ENCODE results near the gene EFCAB12. TPM values are rescaled to one million over a fixed set of nuclear protein-coding genes. Genes with fewer than 3 reads are reported as not detected.

EFCAB12 gene
- total RNA-seq, result under 1 TPM; 0.56 to 0.58 TPM
- long read RNA-seq, result 0 reads

DNA sequence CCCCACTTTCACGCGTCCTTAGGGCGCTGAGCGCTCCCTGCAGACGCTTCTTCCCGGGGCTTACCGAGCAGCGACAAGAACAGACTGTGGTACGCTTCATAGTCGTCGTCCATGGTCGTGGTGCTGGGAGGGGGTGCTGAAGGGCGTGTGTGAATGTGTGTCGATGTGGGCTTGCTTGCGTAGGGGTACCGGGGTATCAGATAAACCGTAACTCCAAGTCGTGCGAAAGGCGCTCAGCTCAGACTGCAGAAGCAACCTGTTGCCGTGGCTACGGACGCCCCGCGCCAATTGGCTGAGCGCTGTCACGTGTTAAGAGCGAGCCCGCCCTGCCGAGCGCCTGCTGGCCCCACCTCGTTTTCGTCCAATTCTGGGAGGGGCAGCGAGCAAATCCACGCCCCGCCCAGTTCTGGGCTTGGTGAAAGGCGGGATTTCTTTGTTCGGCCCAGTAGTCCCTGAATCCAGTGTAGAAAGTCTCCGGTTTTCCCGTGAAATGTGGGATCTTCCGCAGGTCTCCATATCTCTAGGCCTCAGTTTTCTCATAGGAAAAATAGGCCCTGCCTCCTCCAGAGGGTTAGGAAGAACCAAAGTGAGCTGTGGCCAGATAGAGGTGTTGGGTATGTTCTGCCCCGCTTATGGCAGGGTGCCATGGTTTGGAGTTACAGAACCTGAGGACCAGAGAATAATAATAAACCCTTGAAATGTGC lies at the start of gene EFCAB12:
Gene EFCAB12, minus strand, starts transcription at position 261 of the 704 bp plus-strand sequence. Its CDS starts 148 bp downstream, at position 113.
- DNase-seq (peak; percentile 94 to 96), ATAC-seq (peak; percentile 95)
- intact Hi-C loops (cut with DNase I, micrococcal nuclease), result no loop called here

DNA sequence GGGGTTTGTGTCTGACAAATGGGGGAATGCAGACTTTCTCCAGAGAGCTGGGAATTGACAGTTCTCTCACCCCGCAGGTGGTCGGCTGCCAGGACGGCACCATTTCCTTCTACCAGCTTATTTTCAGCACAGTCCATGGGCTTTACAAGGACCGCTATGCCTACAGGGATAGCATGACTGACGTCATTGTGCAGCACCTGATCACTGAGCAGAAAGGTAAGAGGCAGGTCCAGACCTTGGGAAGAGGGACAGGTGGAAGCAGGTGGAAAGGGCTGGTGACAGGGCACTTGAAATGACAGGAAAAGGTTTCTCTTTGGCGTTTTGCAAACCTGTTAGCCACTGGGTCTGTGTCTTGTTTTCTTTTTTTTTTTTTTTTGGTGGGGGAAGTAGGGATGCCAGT lies 48.1 kb upstream of the EFCAB12 start:
- intact Hi-C loops (cut with DNase I, micrococcal nuclease), result no loop called here
- DNase-seq, result no peak
- ATAC-seq, result no peak

DNA sequence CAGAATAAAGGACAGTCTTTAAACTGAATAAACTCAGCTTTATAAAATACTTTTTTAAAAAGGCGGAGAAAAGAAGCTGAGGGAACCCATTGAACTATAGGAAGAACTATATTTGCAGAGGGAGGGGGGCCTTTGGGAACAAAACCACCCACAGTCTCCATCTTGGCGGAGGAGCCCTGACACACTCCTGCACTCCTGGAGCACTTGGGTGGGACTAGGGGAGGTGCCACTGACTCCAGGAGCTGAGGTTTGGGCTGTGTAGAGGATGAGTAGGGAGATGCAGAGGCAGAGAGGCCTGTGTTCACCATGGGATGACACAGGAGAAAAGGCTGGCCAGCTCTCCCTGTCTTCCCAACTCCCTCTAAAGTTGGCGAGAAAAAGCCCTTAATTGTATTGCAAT lies 47.4 kb upstream of the EFCAB12 start:
- intact Hi-C loops (cut with DNase I, micrococcal nuclease), result no loop called here
- no peak for ATAC-seq
- DNase-seq, result no peak

DNA sequence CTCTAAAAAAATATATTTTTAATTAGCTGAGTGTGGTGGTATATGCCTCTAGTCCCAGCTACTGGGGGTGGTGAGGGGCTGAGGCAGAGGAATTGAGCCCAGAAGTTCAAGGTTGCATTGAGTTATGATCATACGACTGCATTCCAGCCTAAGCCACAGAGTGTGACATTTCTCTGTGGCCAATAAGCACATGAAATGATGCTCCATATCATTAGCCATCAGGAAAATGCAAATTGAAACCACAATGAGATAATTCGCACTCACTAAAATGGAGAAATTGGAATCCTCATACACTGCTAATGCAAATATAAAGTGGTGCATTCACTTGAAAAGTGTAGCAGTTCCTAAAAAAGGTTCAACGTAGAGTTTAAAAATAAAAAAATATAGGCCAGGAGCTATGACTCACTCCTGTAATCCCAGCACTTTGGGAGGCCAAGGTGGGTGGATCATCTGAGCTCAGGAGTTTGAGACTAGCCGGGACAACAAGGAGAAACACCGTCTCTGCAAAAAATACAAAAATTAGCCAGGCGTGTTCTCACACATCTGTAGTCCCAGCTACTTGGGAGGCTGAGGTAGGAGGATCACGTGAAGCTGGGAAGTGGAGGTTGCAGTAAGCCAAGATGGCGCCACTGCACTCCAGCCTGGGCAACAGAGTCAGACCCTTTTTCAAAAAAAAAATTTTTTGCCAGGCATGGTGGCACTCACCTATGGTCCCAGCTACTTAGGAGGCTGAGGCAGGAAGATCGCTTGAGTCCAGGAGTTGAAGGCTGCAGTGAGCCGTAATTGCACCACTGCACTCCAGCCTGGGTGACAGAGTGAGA lies 46.8 kb upstream of the EFCAB12 start:
- ATAC-seq (no peak), DNase-seq (no peak)
- intact Hi-C loops (cut with DNase I, micrococcal nuclease), result no loop called here

DNA sequence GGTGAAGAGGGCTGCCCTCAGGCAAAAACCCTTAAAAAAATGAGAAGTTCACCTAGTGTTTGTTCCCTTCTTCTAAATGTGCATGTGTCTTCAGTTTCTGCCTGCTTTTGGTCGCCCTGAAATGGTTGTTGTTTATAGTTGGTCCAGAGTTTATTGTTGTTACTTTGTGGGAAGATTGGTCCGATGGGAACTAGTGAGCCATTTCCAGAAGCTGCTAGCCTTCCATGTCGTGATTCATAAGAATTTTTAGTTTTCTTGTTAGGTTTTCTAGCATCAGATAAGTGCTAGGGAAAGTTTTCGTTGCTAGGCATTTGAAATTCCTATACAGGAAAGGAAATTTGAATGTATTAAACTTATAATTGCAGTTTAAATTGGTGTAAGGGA lies 45.3 kb upstream of the EFCAB12 start:
- ATAC-seq (no peak), DNase-seq (no peak)
- intact Hi-C loops (cut with DNase I, micrococcal nuclease), result no loop called here

DNA sequence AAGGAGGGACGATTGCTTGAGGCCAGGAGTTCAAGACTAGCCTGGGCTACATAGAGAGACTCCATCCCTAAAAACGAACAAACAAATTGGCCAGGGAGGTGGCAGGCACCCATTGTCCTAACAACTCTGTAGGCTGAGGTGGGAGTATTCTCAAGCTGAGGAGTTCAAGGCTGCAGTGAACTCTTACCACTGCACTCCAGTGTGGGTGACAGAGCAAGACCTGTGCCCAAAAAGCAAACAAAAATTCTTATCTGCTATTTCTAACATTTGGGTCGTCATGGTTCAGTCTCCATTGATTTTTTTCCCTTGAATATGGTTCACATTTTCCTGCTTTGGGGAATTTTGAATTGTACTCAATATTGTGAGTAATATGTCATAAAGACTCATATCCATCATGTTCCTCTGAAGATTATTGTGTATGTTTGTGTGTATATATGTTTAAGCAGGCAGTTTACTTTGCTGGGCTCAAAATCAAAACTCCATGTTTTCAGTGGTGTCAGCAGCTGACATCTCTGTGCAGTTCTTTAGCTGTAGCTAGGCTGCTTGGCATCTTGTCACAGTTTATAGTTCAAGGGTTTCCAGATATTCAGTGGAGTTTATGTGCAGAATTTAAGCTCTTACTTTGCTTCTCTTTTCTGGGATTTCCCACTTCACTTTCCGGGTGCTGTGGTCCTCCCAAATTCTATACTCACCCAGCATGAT lies 44.8 kb upstream of the EFCAB12 start:
- no peak for DNase-seq
- ATAC-seq, result no peak
- intact Hi-C loops (cut with DNase I, micrococcal nuclease), result no loop called here

DNA sequence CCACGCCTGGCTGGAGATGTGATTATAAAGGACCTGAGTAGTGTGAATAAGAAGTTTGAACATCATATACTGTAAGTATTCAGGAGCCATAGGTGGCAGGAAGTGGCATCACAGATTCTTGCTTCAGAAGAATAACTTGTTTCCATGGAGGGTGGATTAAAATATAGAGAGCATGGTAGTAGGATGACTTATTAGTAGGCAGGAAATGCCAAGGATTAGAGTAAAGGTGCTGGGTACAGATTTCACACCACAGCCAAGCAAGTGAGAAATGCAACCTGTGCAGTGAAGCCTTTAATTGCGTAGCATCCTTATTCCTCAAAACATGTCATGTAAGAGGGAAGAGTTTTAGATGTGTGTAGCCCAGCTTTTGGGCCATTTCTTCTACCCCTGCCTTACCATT lies 42.4 kb upstream of the EFCAB12 start:
- ATAC-seq, result no peak

DNA sequence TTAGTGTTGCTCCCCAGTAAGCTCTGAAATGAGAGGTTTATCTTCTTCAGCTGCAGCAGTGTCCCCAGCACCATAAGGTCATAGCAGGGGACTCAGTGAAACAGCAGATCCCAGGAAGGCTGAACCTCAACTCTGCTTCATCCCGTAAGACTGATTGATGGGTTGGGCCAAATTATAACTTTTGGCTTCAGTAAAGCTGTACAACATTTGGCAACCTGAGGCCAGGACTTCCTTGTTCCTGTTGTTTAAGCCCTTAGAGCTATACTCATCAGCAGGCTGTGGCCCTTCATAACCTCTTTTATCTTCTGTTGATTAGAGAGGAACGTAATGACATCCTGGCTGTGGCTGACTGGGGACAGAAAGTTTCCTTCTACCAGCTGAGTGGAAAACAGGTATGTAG lies 40.6 kb upstream of the EFCAB12 start:
- DNase-seq, result peak in 1 of 2 donors; percentile 19
- intact Hi-C loops (cut with DNase I, micrococcal nuclease), result no loop called here
- ATAC-seq, result peak; percentile 92

More for the DNA sequence above, 42.4 kb upstream of the EFCAB12 start:
- intact Hi-C loops (cut with DNase I, micrococcal nuclease), result no loop called here
- DNase-seq, result no peak

DNA sequence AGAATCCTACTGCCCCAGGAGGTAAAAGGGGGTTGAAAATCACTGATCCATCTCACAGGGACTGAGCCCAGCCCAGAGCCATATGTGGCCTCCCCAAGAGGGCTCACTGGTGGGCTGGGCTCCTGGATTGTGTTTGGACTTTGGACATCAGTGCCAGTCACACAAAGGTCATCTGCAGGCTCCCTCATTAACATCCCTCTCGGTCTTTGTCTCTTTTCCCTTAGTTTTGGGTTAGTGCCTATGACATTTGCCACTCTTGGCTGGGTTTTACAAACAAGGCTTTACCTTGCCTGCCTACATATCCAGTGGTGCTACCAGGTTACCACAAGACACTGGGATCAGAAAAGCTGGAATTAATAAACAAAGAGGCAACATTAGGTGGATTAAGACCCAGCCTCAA lies 39.5 kb upstream of the EFCAB12 start:
- no peak for DNase-seq
- peak; percentile 74 for ATAC-seq
- intact Hi-C loops (cut with DNase I, micrococcal nuclease), result no loop called here

DNA sequence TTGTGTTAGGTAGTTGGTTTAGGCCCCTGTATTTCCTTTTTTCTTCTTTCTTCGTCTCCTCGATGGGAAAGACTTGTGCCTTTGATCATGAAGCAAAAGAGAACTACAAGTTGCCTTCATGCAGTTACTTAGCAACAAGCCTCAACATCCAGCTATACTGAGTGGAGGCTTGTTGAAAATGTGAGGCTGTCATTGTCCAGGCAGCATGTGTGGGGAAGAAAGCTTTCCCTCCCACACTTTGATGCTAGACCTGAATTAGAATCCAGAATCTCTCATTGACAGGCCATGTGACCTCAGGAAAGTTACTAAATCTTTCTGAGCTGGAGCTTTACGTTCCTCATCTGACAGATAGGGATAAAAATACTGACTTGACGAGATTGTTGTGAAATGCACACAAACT lies 35.3 kb upstream of the EFCAB12 start:
- intact Hi-C loops (cut with DNase I, micrococcal nuclease), result no loop called here
- DNase-seq, result no peak
- ATAC-seq, result no peak

DNA sequence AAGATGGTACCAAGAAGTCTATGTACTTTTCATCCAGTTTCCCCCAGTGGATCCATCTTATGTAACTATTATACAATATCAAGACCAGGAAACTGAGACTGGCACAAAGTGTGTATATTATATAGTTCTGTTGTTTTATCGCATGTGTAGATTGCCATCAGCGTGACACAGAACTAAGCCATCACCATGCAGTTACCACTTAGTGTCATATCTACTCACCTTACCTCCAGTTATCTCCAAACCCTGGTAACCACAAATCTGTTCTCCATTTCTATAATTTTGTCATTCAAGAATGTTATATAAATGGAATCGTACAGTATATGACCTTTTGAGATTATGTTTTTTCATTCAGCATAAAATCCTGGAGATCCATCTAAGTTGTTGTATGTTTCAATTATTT lies 34.7 kb upstream of the EFCAB12 start:
- DNase-seq, result no peak

DNA sequence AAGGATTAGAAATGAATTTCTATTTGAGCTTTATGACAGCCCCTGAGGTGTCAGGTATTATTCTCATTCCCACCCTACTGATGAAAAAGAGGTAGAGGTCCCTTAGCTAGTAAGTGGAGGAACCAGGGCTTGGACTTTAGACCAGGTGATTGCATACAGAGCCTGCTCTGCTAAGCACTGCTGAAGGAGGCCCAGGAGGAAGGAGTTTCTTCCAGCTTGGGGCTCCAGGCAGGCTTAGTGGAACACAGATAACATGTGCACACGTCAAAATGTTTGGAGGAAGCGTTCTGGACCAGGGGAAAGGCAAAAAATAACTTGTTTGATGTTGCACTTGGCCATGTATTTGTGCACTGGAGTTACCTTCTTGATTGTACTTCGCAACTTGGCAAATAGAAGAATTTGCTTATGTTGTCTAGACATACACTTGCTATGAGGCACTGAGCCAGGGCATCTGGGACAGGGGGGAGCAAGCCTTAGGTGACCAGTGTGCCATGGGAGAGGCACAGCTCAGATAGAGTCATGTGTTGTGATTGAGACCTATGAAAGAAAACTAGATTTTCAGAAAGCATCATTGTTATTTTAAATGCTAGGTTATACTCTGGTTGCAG lies 34.0 kb upstream of the EFCAB12 start:
- peak; percentile 52 for ATAC-seq
- no peak for DNase-seq
- intact Hi-C loops (cut with DNase I, micrococcal nuclease), result no loop called here

More for the DNA sequence above, 34.7 kb upstream of the EFCAB12 start:
- intact Hi-C loops (cut with DNase I, micrococcal nuclease), result no loop called here
- no peak for ATAC-seq

DNA sequence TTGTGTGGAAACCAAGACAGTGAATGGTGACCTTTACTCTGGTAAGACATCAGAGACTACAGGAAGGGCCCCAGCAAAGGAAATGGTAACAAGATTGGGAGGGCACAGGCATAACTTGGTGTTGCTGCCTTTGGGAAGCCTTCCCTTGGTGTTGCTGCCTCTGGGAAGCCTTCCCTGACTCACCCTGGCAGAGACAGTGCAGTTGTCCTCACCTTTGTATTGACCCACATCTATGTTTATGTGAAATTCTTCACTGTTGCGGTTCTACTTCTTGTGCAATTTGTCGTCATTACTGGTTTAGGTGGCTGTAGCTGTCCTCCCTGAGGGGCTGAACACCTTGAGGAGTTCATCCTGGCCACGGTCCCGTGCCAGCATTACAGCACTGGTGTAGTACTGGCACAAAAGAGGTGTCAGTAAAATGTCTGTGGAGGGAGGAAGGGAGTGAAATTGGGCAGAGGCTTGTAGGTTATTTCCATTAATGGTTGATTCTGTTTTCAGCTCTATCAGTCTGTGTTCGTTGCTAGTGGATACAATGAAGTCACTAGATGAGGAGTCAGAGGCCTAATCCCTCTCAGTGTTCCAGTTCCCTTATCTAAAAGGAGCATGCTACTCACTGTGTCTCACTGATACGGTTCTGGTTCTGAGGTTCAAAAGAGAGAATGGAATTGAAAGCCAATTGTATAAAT lies 33.2 kb upstream of the EFCAB12 start:
- ATAC-seq (no peak), DNase-seq (no peak)
- intact Hi-C loops (cut with DNase I, micrococcal nuclease), result no loop called here

DNA sequence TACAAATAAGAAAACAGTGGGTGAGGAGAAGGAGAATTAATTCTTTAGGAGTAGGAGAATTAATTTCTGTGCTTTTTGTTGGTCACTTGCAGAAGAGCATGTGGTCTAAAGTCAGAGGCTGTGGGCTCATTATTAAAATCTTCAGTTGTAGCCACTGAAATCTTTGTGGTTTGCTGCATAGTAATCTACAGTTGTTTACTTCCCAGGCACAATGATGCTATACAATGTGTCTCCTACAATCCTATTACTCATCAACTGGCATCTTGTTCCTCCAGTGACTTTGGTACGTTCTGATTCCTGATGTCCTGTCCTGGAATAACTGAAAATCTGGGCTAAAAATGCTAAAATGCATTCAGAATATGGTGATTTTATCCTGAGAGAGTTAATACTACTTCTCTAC lies 32.6 kb upstream of the EFCAB12 start:
- ATAC-seq, result no peak
- DNase-seq, result no peak
- intact Hi-C loops (cut with DNase I, micrococcal nuclease), result no loop called here

DNA sequence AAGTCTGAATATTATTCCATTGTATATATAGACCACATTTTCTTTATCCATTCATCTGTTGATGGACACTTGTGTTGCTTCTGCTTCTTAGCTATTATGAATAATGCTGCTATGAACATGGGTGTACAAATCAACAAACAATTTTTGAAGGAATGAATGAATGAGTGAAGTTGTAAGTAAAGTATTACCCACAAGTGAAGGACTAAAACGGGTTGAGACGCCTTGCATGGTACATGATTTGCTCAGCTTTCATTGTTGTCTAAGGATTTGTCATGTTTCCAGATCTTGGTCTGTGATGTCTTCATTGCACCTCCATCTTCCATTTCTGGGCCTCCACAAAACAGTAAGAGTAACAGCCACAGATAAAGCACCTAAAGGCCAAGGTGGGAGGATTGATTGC lies 32.1 kb upstream of the EFCAB12 start:
- intact Hi-C loops (cut with DNase I, micrococcal nuclease), result no loop called here
- no peak for DNase-seq
- ATAC-seq, result no peak

DNA sequence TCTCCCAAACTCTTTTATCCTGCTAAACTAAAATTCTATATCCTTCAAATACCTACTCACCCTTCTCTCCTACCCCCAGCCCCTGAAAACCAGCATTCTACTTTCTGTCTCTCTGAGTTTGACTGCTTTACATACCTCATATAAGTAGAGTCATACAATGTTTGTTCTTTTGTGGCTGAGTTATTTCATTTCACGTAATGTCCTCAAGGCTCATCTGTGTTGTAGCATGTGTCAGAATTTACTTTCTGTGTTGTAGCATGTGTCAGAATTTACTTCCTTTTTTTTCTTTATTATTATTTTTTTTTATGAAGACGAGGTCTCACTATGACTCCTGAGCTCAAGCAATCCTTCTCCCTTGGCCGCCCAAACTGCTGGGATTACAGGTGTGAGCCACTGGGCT lies 31.7 kb upstream of the EFCAB12 start:
- ATAC-seq (no peak), DNase-seq (no peak)
- intact Hi-C loops (cut with DNase I, micrococcal nuclease), result no loop called here

DNA sequence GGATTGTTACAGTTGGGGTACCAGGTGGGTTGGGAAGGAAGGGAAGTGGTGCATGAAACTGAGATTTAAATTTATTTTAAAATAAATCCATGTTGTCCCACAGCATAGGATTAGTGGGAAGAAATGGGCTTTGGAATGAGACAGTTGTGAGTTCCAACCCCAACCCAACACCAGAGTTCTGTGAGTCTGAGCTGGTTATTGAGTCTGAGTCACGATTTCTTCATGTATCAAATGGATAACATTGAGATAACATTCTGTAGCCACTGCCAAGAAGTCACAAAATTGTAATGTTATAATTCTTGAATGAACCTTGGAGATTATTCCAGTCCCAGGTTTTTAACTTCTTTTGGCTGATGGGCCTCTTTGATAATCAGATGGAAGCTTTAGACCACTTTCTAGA lies 25.3 kb upstream of the EFCAB12 start:
- no peak for ATAC-seq
- intact Hi-C loops (cut with DNase I, micrococcal nuclease), result no loop called here
- DNase-seq, result no peak

DNA sequence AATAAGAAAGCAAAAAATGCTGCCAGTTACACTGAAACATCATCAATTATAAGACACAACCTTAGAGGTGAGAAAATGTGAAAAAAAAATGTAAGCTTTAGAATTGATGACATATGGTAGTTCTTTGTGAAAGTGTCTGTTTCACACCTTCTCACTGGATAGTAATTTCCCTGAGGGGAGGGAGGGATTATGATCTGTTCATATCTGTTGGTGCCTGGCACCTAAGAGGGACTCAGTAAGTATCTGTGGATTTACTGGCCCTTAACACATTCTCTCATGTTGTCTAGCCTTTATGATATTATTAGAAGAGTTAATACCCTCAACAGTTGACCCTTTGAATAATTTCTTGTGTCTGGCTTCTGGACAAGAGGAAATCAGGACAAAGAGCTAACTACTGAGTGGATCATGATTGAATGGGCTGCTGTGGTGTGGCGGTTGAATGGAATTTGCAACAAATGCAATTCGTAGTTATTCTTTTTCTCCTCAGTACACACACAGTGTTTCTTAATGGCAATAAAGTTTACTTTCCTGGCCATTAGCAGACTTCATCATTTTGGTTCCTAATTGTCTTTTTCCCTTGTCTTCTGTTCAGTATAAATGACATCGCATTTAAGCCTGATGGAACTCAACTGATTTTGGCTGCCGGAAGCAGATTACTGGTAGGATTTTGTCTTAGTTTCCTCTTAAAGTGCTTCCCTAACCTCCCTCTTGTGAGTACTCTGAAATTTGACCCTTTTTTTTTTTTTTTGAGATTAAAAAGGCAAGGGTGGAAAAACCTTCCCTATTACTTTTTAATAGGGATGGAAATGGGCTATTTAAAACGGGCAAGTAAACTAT lies 21.1 kb upstream of the EFCAB12 start:
- no peak for ATAC-seq
- intact Hi-C loops (cut with DNase I, micrococcal nuclease), result no loop called here
- no peak for DNase-seq
